HepG2 (cell line): Measurements from ENCODE around the gene RFXANK.

Experiments
- SMARCE1 ChIP-seq: fragments of 450-650 bp; IDR thresholded peaks from 2 replicates; pipeline ENCODE4 v1.6.1; 2017; ENCODE audit warnings: borderline replicate concordance
- ZNF292 ChIP-seq: sonication (generic); formaldehyde crosslinking; IDR thresholded peaks from 2 replicates; pipeline ENCODE4 v1.8.1; 2022; ENCODE audit warnings: mild to moderate bottlenecking, low read depth, missing genetic modification reagents, borderline replicate concordance

DNA sequence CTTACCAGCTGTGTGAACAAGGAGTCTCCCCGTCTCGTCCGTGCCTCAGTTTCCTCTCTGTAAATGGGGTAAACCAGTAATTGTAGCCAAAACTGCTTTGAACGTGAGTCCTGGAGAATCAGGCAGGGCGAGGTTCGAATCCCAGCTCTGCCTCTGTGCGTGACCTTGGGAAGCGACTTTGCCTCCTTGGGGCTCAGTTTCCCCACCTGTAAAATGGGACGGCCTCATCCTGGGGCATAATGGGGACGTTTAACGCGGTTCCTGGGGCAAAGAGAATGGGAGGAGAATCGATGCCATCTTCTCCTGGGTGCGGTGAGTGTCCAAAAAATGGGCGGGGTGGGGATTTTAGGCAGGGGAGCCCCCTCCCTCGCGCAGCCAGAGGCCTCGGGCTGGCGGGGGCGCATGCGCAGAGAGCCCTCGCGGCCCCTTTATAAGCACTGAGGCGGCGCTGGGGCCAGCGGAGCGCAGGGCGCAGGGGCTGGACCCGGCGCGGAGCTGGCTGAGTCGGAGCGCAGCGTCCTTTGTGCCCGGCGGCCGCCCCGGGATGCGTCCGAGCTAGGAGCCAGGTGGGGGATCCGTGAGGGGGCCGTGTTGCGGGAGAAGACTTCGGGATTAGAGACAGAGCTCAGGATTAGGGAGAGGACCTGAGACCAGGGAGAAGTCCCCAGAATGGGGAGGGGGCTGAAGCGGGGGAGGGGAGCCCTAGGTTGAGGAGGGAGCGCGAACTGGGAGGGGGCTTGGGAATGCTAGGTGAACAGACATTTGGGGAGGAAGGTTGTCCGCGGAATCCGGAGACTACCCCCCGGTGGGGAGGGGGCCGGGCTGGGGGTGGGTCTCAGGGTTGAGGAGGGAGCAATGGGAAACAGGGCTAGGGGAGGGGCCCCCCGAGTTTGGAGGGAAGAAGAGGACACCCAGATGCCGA, 19.7 kb downstream of the RFXANK start, which contains the start of gene NCAN:
- TF ChIP-seq ZNF292 (no peak), SMARCE1 (no peak)
